ENCODE measurements around the gene SLC16A10.
"Not testable (repeated sequence)": the region's sequence is repeated elsewhere in the genome, so short reads cannot be mapped to it uniquely, and the experiment has no call there.

The SLC16A10 gene

GRCh38 chr6:111176760-111177099, 89.4 kb downstream of the SLC16A10 start:
- TF ChIP-seq, protein P1, sequence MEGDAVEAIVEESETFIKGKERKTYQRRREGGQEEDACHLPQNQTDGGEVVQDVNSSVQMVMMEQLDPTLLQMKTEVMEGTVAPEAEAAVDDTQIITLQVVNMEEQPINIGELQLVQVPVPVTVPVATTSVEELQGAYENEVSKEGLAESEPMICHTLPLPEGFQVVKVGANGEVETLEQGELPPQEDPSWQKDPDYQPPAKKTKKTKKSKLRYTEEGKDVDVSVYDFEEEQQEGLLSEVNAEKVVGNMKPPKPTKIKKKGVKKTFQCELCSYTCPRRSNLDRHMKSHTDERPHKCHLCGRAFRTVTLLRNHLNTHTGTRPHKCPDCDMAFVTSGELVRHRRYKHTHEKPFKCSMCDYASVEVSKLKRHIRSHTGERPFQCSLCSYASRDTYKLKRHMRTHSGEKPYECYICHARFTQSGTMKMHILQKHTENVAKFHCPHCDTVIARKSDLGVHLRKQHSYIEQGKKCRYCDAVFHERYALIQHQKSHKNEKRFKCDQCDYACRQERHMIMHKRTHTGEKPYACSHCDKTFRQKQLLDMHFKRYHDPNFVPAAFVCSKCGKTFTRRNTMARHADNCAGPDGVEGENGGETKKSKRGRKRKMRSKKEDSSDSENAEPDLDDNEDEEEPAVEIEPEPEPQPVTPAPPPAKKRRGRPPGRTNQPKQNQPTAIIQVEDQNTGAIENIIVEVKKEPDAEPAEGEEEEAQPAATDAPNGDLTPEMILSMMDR (IDR thresholded peaks at IDR 0.05; ENCODE audit: insufficient read depth, missing control alignments): no peak
- no peak for DNase-seq (ENCODE audit: insufficient read length, low spot score)
- FAIRE-seq: no peak

- FAIRE-seq (no peak), DNase-seq (ENCODE audit: insufficient read length, low spot score) (no peak)
- TF ChIP-seq, protein P1 (IDR thresholded peaks at IDR 0.05; ENCODE audit: insufficient read depth, missing control alignments): no peak
Measured at GRCh38 chr6:111177131-111177530, 89.8 kb downstream of the SLC16A10 start.

GRCh38 chr6:111183702-111184517, 96.6 kb downstream of the SLC16A10 start:
- TF ChIP-seq, protein P1 (IDR thresholded peaks at IDR 0.05; ENCODE audit: insufficient read depth, missing control alignments): no peak
- FAIRE-seq: no peak
- DNase-seq (ENCODE audit: insufficient read length, low spot score): no peak

GRCh38 chr6:111184827-111185532, 97.7 kb downstream of the SLC16A10 start:
- DNase-seq (ENCODE audit: insufficient read length, low spot score) (no peak), FAIRE-seq (no peak)
- TF ChIP-seq, protein P1 (IDR thresholded peaks at IDR 0.05; ENCODE audit: insufficient read depth, missing control alignments): no peak

DNA sequence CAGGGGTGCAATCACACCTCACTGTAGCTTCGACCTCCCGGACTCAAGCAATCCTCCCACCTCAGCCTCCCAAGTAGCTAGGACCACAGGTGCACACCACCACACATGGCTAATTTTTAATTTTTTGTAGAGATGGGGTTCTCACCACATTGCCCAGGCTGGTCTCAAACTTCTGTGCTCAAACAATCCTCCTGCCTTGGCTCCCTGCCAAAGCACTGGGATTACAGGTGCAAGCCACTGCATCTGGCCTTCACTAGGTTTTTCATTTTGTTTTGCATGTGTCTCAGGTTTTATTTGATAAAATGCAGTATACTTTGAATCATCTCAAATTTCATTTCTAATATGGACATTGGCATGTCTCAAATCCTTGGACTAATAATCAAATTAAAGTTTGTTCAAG, 98.7 kb downstream of the SLC16A10 start:
- FAIRE-seq: no peak
- TF ChIP-seq, protein P1 (IDR thresholded peaks at IDR 0.05; ENCODE audit: insufficient read depth, missing control alignments): no peak

GRCh38 chr6:111187874-111188273, 100.6 kb downstream of the SLC16A10 start:
- TF ChIP-seq, protein P1 (IDR thresholded peaks at IDR 0.05; ENCODE audit: insufficient read depth, missing control alignments): no peak
- FAIRE-seq (no peak), DNase-seq (ENCODE audit: insufficient read length, low spot score) (no peak)

More for the DNA sequence above, 98.7 kb downstream of the SLC16A10 start:
- DNase-seq (ENCODE audit: insufficient read length, low spot score): no peak

DNA sequence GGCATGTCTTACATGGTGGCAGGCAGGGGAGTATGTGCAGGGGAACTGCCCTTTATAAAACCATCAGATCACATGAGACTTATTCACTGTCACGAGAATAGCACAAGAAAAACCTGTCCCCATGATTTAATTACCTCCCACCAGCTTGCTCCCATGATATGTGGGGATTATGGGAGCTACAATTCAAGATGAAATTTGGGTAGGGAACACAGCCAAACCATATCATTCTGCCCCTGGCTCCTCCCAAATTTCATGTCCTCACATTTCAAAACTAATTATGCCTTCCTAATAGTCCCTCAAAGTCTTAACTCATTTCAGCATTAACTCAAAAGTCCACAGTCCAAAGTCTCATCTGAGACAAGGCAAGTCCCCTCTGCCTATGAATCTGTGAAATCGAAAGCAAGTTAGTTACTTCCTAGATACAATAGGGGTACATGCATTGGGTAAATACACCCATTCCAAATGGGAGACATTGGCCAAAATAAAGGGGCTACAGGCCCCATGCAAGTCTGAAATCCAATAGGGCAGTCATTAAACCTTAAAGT, 102.4 kb downstream of the SLC16A10 start:
- FAIRE-seq; DNase-seq (ENCODE audit: insufficient read length, low spot score): not testable (repeated sequence)

Measured in D721Med (cell line).